LNCAP (cell line): Measurements from ENCODE around the gene SLC25A26.

Source experiments
- TF ChIP-seq, protein P1 (sequence below): fragments of 450-650 bp; IDR thresholded peaks from 2 replicates; pipeline ENCODE4 v1.5.1; 2017; ENCODE audit warnings: mild to moderate bottlenecking

The SLC25A26 gene

DNA sequence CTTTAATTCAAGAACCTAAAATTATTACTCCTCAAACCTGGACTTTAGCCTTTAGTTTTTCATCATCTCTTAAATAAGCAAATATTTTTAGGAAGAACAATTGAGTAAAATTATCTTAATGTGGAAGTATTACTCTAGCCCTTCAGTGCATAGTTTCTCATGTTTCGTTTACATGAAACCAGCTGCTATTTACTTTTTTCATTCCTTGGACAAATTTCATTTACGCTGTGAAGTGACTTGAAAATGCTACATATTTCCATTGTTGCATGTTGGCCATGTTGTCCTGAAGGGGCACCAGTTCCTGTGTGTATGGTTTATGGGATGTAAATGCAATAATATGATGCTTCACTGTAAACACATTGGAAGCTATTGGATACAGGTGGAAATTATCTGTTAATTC lies 49.9 kb downstream of the SLC25A26 start:
- TF ChIP-seq, protein P1, sequence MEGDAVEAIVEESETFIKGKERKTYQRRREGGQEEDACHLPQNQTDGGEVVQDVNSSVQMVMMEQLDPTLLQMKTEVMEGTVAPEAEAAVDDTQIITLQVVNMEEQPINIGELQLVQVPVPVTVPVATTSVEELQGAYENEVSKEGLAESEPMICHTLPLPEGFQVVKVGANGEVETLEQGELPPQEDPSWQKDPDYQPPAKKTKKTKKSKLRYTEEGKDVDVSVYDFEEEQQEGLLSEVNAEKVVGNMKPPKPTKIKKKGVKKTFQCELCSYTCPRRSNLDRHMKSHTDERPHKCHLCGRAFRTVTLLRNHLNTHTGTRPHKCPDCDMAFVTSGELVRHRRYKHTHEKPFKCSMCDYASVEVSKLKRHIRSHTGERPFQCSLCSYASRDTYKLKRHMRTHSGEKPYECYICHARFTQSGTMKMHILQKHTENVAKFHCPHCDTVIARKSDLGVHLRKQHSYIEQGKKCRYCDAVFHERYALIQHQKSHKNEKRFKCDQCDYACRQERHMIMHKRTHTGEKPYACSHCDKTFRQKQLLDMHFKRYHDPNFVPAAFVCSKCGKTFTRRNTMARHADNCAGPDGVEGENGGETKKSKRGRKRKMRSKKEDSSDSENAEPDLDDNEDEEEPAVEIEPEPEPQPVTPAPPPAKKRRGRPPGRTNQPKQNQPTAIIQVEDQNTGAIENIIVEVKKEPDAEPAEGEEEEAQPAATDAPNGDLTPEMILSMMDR, result no peak

DNA sequence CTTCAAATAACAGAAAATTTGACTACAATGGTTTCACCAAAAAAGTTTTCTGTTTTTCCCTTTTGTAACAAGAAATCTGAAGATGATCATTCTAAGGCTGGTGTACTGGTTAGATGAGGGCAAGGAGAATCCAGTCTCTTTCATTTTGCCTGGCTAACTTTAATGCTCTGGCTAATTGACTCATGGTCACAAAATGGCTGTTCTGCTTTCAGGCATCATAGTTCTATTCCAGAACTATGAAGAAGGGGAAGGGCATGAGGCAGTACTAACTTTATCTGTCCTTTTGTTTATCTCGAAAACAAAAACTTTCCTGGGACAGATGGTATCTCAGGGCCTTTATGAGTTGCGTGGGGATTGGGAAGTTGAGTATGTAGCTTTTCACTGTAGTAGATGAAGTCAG lies 50.4 kb downstream of the SLC25A26 start:
- TF ChIP-seq, protein P1, result no peak

DNA sequence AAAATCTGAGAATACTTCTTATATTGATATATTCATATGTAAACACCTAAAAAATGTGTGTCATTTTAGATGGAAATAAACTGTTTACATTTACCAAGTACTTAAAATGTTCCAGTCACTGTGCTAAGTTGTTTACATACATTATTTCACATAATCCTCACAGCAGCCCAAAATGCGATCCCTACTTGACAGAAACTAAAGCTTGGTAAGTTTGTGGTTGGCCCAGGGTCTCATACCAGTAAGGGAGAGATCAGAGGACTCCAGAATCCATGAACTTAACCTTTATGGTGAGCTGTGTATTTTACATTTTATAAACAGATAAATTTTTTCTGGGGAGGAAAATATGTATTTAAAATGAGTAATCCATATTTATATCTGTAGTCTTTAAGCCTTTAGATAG lies 51.2 kb downstream of the SLC25A26 start:
- TF ChIP-seq, protein P1, result no peak

DNA sequence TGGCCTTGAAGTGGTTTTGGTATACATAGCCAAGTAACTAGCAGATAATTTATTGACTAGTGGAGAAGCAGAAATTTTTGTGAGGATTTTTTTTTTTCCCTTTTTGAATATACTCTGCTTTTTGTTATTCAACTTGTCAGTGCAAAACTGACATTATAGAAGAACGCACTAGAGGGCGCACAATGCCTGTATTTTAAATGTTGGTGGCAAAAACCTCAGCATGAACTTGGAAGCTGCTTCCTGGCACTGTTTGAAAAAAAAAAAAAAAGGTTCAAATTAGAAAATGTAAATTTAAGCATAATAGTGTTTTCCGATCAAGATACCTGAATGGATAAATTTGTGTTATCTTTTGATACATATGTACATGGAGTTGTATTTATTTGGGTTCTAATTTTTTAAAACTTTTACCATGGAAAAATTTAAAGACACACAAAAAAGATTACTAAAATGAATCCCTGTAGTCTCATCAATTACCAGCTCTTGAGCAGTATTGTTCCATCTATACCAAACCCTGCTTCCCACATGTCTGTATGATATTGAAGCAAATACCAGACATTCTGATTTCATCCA lies 56.0 kb downstream of the SLC25A26 start:
- TF ChIP-seq, protein P1, result peak; percentile 75

DNA sequence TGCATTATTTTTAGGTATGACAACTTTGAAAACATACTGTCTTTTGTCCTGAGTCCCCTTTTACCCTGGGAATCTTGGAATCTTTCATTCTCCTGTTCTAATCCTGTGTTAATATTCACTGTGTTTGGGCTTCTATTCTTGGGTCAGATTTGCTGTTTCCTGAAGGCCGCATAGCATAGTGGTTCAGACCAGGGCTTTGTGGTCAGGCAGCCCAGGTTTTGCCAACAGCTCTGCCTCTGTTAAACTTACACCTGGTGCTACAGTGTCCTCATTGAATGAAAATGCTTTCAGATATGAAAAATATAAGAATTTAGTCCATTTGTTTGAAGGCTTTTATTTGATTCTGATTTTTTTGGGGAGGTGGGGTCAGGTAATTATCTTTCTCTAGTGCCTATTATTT lies 58.4 kb downstream of the SLC25A26 start:
- TF ChIP-seq, protein P1, result no peak

DNA sequence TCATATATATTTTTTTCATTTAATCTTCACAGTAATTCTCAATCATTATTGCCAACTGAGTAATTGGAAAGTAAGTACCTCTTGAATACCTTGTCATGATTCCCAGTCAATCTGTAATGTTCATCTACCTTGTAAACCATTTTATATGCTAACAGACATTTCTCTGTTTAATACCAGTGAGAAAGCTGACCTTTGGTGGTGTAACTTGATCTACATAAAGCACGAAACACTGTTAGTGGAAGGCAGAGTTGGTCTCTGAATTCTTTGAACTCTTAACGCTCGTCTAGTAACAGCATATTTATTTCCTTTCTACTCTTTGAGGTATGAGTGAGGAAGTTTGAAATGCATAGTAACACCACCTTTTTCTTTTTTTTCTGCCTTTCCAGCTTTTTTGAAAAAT lies 59.5 kb downstream of the SLC25A26 start:
- TF ChIP-seq, protein P1, result no peak

DNA sequence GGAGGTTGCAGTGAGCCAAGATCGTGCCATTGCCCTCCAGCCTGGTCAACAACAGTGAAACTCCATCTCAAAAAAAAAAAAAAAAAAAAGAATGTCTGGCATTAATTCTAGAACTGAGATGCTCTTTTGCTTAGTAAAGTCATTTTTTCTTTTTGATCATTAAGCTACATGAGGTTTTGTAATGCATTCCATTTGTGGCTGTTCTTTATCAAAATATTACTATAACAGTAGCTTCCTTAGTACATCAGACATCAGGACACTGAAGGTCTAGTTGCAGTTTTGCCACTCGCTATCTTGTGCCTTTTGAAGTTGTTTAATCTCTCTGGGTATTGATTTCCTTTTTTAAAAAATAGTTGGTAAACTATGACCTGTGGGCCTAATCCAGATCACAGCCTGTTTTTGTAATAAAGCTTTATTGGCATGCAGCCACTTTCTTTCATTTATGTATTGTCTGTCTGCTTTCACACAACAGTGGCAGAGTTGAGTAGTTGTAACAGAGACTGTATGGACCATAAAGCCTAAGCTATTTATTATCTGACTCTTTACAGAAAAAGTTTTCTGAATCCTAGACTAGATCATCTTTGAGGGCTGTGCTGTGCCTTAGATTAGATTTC lies 76.6 kb downstream of the SLC25A26 start:
- TF ChIP-seq, protein P1, result no peak

DNA sequence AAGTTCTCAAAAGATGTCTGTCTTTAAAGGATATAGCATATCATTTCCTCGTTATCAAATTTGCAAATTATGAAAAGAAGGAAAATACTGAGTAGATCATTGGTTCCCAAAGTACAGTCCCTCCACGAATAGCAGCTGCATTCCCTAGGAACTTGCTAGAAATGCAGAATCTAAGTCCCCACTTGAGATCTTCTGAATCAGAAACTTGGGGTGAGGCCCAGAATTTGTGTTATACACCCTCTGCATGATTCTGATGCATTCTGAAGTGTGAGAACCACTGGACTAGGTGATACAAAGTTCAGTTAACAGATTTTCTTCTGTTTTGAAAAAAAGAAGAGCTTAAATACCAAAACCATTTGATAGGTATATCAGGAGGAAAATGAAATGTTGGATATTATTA lies 77.1 kb downstream of the SLC25A26 start:
- TF ChIP-seq, protein P1, result no peak
